NB4 (cell line): ENCODE data around the gene NSUN3.

ENCODE experiments used
- CTCF ChIP-seq: IDR thresholded peaks from one replicate; pipeline ENCODE4 v1.5.1; 2012; ENCODE audit warnings: low read depth, low read length
- MAX ChIP-seq: IDR thresholded peaks from 2 replicates; pipeline ENCODE4 v1.6.1; 2011; ENCODE audit warnings: low read depth, low read length
- MYC ChIP-seq: IDR thresholded peaks from 2 replicates; pipeline ENCODE4 v1.6.1; 2011; ENCODE audit warnings: low read depth, low read length
- POLR2A ChIP-seq: IDR thresholded peaks from 2 replicates; pipeline ENCODE4 v1.6.1; 2011; ENCODE audit warnings: mild to moderate bottlenecking; ENCODE audit not compliant: insufficient read length; ENCODE audit errors: extremely low read depth

GRCh38 chr3:94093151-94093550 lies 30.3 kb downstream of the NSUN3 start:
- TF ChIP-seq CTCF (no peak), MAX (no peak), POLR2A (no peak), MYC (no peak)
